Stomach (tissue), 9 donors: ENCODE measurements around the gene SPCS3. TPM values are rescaled to one million over a fixed set of nuclear protein-coding genes. Genes with fewer than 3 reads are reported as not detected.

Experiments
- DNase-seq, 2 donors: peaks; one replicate each; pipeline versions ENCODE4 v3.0.0 to v3.0.0-alpha.2; 2013 to 2019
- H3K27ac ChIP-seq, 5 donors: fragments of 200-600 bp in 4 of 5; sonication (generic) in 4 of 5; one replicate each; pipeline ENCODE4 v1.5.1; 2013 to 2019; ENCODE audit warnings: mild to moderate bottlenecking in 1 of 5, moderate library complexity in 1 of 5
- H3K27me3 ChIP-seq, 3 donors: fragments of 200-600 bp; sonication (generic); one replicate each; pipeline ENCODE4 v1.5.1; 2017 to 2019; ENCODE audit warnings: mixed run types in 1 of 3
- H3K36me3 ChIP-seq, 4 donors: fragments of 200-600 bp; sonication (generic); 1 replicate in 3 of 4; 2 replicates in 1 of 4; pipeline ENCODE4 v1.5.1; 2016 to 2019
- H3K4me1 ChIP-seq, 4 donors: fragments of 200-600 bp; sonication (generic); one replicate each; pipeline ENCODE4 v1.5.1; 2016 to 2019
- H3K4me3 ChIP-seq, 4 donors: fragments of 200-600 bp; sonication (generic) in 3 of 4; one replicate each; pipeline ENCODE4 v1.5.1; 2016 to 2019; ENCODE audit warnings: mild to moderate bottlenecking in 1 of 4
- H3K9me3 ChIP-seq, 4 donors: fragments of 200-600 bp; sonication (generic); one replicate each; pipeline ENCODE4 v1.5.1; 2016 to 2019
- CTCF ChIP-seq, 7 experiments: fragments of 450-650 bp in 4 of 7; fragments of 200-600 bp in 3 of 7; sonication (generic) in 3 of 7; IDR thresholded peaks; one replicate each; pipeline ENCODE4 v1.5.1; 2016 to 2019; ENCODE audit warnings: antibody characterized with exemption in 7 of 7, control low read depth in 2 of 7, mild to moderate bottlenecking in 1 of 7
- EP300 ChIP-seq: sonication (generic); formaldehyde crosslinking; IDR thresholded peaks from one replicate; pipeline ENCODE4 v1.6.1; 2017; ENCODE audit warnings: antibody characterized with exemption
- POLR2A ChIP-seq, 4 donors: fragments of 450-650 bp; IDR thresholded peaks; one replicate each; pipeline ENCODE4 v1.6.1; 2016; ENCODE audit warnings: antibody characterized with exemption in 4 of 4, control low read depth in 2 of 4, mild to moderate bottlenecking in 1 of 4, moderate library complexity in 1 of 4
- POLR2AphosphoS5 ChIP-seq, 3 donors: sonication (generic); formaldehyde crosslinking; IDR thresholded peaks; one replicate each; pipeline ENCODE4 v1.6.1; 2016; ENCODE audit warnings: antibody characterized with exemption in 3 of 3
- WGBS, 5 donors: extraction: QIAGEN DNeasy Blood & Tissue Kit in 3 of 5; methylation state at CpG; one replicate each; pipeline versions ENCODE4 v1.1.5 to v1.1.7; 2013 to 2018; 5-methylcytosine and 5-hydroxymethylcytosine counted together
- intact Hi-C: fragments of 100-400 bp; cut with DNase I; formaldehyde crosslinking; loops from one replicate; pipeline ENCODE4 v1.15.1; 2023; ENCODE audit warnings: low total_unique reads
- polyA plus RNA-seq, 3 donors: library from polyadenylated mRNA; stranded (reverse); fragments of 200-250 nt; gene quantifications; one replicate each; pipeline ENCODE4 v1.2.3, GENCODE V29; 2013
- total RNA-seq, 5 donors: library from RNA; depleted of rRNA; stranded (reverse); fragments of >200 nt; gene quantifications; one replicate each; pipeline versions ENCODE4 v1.1.0 to v1.2.3, GENCODE V29; 2014 to 2016
- donor health status: healthy with polysubstance abuse.
- donor health status: Bipolar disorder and iron deficiency.
- donor health status: healthy.

SPCS3 gene
- total and polyA plus RNA-seq, 8 donors, result 18.8 to 224 (median 33.1) TPM

DNA sequence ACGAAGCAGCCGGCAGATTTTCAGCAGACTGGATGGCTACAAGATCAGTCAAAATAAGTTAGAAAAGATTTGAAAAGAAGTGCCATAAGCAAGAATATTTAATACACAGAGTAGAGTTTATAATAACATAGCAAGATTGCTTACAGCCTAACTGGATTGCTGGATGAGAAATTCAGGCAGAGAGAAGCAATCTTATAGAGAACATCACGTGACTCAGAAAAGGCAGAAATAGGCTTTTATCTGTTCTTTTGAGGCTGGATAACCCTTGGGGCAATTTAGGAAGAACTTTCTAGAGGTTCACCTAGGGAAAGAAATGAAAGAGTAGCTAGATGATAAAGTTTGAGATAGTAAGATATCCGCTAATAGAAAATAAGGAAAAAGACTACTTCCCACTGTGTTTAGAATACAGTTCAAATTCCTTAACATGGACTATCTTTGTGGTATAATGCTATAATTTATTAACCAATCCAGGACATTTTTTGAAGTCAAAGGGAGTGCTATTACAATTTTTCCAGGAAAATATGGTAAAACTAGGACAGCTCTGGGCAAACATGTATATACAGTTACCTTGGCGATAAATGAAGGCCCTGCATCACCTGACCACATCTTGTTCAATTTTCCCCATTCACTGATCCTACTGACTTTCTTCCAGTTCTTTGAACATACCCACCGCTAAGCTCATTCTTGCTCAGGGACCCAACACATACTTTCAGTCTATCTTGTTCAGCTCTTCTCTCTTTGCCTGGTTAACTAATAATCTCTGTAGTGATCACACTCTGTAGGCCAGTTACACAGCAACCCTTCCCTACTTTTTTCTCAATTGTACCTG lies 12.7 kb upstream of the SPCS3 start:
- intact Hi-C loops, result no loop called here
- Histone ChIP-seq H3K36me3 (no peaks in the 10 kb centered on the region), H3K27me3 (no peaks in the 10 kb centered on the region), H3K9me3 (no peaks in the 10 kb centered on the region), H3K27ac (no peak overlapping the region), H3K4me1 (peaks cover 0 to 8% (median 0%) of the 10 kb centered on the region in 4 donors), H3K4me3 (no peak overlapping the region)
- no peak for DNase-seq
- no peak for TF ChIP-seq EP300
- no peak for TF ChIP-seq CTCF (IDR thresholded peaks at IDR 0.05)
- TF ChIP-seq POLR2AphosphoS5 (IDR thresholded peaks at IDR 0.05), result no peak
- TF ChIP-seq POLR2A (IDR thresholded peaks at IDR 0.05), result no peak
- WGBS, 5 donors, result 78 to 94% (median 85%) methylated on average over 6 of the region's 6 CpGs

DNA sequence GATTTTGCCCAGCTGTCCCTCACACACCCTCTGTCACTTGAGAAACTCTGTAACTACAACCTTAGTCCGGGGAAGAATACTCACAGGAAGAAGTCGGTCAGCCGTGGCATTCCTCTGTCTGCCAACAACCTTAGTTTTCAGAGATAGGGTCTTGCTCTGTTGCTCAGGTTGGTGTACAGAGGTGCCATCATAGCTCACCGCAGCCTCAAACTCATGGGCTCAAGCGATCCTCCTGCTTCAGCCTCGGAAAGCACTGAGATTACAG lies 12.2 kb upstream of the SPCS3 start:
- intact Hi-C loops, result no loop called here

DNA sequence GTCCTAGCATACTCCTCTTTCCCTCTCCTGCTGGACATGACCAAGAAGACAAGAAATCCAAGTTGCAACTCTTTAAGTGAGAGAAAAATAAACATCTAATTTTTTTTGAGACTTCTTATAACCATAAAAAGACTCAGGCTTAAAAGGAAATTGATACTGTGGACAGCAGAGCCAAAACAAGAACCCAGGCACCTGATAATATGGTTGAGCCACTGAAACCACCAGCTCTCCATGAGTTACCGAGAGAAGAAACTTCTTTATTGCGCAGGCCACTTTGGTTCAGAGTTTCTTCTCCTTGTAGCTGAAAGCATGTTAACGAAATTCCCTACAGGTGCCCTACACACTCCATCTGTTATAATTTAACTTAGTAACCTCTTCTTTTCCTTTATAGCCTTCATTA lies 11.3 kb upstream of the SPCS3 start:
- Histone ChIP-seq H3K9me3 (no peaks in the 10 kb centered on the region), H3K36me3 (no peaks in the 10 kb centered on the region), H3K27me3 (no peaks in the 10 kb centered on the region), H3K4me3 (no peak overlapping the region), H3K27ac (no peak overlapping the region), H3K4me1 (peaks cover 0 to 10% (median 4%) of the 10 kb centered on the region in 4 donors)
- no peak for DNase-seq
- intact Hi-C loops, result no loop called here
- TF ChIP-seq CTCF (IDR thresholded peaks at IDR 0.05) (no peak), EP300 (no peak), POLR2A (IDR thresholded peaks at IDR 0.05) (no peak), POLR2AphosphoS5 (IDR thresholded peaks at IDR 0.05) (no peak)
- WGBS, 5 donors, result 81 to 92% (median 89%) methylated on average over 3 of the region's 3 CpGs

More for the DNA sequence above, 12.2 kb upstream of the SPCS3 start:
- Histone ChIP-seq H3K36me3 (no peaks in the 10 kb centered on the region), H3K27ac (no peak overlapping the region), H3K4me1 (peaks cover 0 to 2% (median under 1%) of the 10 kb centered on the region in 4 donors), H3K9me3 (no peaks in the 10 kb centered on the region), H3K27me3 (no peaks in the 10 kb centered on the region), H3K4me3 (no peak overlapping the region)
- TF ChIP-seq POLR2A (IDR thresholded peaks at IDR 0.05), result no peak
- no peak for TF ChIP-seq POLR2AphosphoS5 (IDR thresholded peaks at IDR 0.05)
- TF ChIP-seq EP300, result no peak
- no peak for TF ChIP-seq CTCF (IDR thresholded peaks at IDR 0.05)
- WGBS, 5 donors, result 74 to 83% (median 77%) methylated on average over 5 to 6 of the region's 6 CpGs
- no peak for DNase-seq

DNA sequence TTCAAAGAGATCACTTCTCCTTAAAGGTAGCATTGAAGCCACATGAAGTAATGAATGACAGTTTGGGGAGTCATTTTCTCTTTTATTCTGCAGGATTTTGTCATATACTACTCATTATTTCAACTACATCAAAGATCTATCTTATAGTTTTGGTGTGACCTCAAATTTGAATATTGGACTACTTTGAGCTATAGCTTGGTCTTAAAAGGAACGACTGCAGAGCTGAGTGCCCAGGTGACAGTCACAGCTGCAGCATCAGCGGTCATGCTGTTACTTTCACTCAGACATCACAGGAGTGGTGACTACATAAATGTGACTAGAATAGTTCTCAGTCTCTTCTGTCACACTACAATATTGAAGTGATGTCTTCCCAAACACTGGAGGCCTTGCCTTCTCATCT lies 10.7 kb upstream of the SPCS3 start:
- Histone ChIP-seq H3K4me1 (peaks cover 0 to 13% (median 8%) of the 10 kb centered on the region in 4 donors), H3K9me3 (no peaks in the 10 kb centered on the region), H3K27ac (no peak overlapping the region), H3K27me3 (no peaks in the 10 kb centered on the region), H3K36me3 (no peaks in the 10 kb centered on the region), H3K4me3 (no peak overlapping the region)
- intact Hi-C loops, result no loop called here
- TF ChIP-seq POLR2AphosphoS5 (IDR thresholded peaks at IDR 0.05) (no peak), POLR2A (IDR thresholded peaks at IDR 0.05) (no peak), EP300 (no peak), CTCF (IDR thresholded peaks at IDR 0.05) (no peak)
- 84 to 94% (median 86%) methylated on average over 2 of the region's 2 CpGs for WGBS, 5 donors
- no peak for DNase-seq
